ENCODE measurements around the gene OR10A6. TPM values are rescaled to one million over a fixed set of nuclear protein-coding genes. Genes with fewer than 3 reads are reported as not detected.

The OR10A6 gene
- total and polyA plus RNA-seq, 9 of the 15 experiments (the other 6 are each of a cell fraction or from before 2014, with no cell fraction given): not detected

- TF ChIP-seq, protein P1, sequence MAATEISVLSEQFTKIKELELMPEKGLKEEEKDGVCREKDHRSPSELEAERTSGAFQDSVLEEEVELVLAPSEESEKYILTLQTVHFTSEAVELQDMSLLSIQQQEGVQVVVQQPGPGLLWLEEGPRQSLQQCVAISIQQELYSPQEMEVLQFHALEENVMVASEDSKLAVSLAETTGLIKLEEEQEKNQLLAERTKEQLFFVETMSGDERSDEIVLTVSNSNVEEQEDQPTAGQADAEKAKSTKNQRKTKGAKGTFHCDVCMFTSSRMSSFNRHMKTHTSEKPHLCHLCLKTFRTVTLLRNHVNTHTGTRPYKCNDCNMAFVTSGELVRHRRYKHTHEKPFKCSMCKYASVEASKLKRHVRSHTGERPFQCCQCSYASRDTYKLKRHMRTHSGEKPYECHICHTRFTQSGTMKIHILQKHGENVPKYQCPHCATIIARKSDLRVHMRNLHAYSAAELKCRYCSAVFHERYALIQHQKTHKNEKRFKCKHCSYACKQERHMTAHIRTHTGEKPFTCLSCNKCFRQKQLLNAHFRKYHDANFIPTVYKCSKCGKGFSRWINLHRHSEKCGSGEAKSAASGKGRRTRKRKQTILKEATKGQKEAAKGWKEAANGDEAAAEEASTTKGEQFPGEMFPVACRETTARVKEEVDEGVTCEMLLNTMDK (IDR thresholded peaks at IDR 0.05; ENCODE audit: borderline replicate concordance, insufficient read depth, low read depth, low read length, poor library complexity, severe bottlenecking): no peak
- TF ChIP-seq UBTF (IDR thresholded peaks at IDR 0.05; ENCODE audit: borderline replicate concordance in 1 of 2, low read depth in 2 of 2, low read length in 2 of 2) (no peak), SRSF1 (IDR thresholded peaks at IDR 0.05; ENCODE audit: low read depth, low read length) (no peak), BRD4 (IDR thresholded peaks at IDR 0.05) (no peak), DACH1 (IDR thresholded peaks at IDR 0.05; ENCODE audit: partially characterized antibody) (no peak), PRMT5 (CRISPR knock-in tag; IDR thresholded peaks at IDR 0.05) (no peak), SMC3 (conservative IDR thresholded peaks at IDR 0.05; ENCODE audit: insufficient read depth, low read depth, low read length) (no peak), WHSC1 (IDR thresholded peaks at IDR 0.05; ENCODE audit: low read length) (no peak), MTF1 (CRISPR knock-in tag; IDR thresholded peaks at IDR 0.05; ENCODE audit: borderline replicate concordance) (no peak), E2F3 (CRISPR knock-in tag; IDR thresholded peaks at IDR 0.05) (no peak), NFIX (CRISPR knock-in tag; IDR thresholded peaks at IDR 0.05; ENCODE audit: low read depth) (no peak), TRIM28 (IDR thresholded peaks at IDR 0.05) (no peak)
- TF ChIP-seq, protein P2, sequence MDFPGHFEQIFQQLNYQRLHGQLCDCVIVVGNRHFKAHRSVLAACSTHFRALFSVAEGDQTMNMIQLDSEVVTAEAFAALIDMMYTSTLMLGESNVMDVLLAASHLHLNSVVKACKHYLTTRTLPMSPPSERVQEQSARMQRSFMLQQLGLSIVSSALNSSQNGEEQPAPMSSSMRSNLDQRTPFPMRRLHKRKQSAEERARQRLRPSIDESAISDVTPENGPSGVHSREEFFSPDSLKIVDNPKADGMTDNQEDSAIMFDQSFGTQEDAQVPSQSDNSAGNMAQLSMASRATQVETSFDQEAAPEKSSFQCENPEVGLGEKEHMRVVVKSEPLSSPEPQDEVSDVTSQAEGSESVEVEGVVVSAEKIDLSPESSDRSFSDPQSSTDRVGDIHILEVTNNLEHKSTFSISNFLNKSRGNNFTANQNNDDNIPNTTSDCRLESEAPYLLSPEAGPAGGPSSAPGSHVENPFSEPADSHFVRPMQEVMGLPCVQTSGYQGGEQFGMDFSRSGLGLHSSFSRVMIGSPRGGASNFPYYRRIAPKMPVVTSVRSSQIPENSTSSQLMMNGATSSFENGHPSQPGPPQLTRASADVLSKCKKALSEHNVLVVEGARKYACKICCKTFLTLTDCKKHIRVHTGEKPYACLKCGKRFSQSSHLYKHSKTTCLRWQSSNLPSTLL (IDR thresholded peaks at IDR 0.05): no peak
These were observed 36.8 kb upstream of the OR10A6 start (continued) for GRCh38 chr11:7967826-7968225.

All from K562 (cell line).